Ammon's horn (tissue), 1 donor: ENCODE results near the gene BMP8A.
"Not testable (repeated sequence)": the region's sequence is repeated elsewhere in the genome, so short reads cannot be mapped to it uniquely, and the experiment has no call there.

Experiments
- DNase-seq: peaks from one replicate; pipeline ENCODE4 v3.0.0-alpha.2; 2016; ENCODE audit warnings: low spot score

Gene BMP8A, protein sequence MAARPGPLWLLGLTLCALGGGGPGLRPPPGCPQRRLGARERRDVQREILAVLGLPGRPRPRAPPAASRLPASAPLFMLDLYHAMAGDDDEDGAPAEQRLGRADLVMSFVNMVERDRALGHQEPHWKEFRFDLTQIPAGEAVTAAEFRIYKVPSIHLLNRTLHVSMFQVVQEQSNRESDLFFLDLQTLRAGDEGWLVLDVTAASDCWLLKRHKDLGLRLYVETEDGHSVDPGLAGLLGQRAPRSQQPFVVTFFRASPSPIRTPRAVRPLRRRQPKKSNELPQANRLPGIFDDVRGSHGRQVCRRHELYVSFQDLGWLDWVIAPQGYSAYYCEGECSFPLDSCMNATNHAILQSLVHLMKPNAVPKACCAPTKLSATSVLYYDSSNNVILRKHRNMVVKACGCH

DNA sequence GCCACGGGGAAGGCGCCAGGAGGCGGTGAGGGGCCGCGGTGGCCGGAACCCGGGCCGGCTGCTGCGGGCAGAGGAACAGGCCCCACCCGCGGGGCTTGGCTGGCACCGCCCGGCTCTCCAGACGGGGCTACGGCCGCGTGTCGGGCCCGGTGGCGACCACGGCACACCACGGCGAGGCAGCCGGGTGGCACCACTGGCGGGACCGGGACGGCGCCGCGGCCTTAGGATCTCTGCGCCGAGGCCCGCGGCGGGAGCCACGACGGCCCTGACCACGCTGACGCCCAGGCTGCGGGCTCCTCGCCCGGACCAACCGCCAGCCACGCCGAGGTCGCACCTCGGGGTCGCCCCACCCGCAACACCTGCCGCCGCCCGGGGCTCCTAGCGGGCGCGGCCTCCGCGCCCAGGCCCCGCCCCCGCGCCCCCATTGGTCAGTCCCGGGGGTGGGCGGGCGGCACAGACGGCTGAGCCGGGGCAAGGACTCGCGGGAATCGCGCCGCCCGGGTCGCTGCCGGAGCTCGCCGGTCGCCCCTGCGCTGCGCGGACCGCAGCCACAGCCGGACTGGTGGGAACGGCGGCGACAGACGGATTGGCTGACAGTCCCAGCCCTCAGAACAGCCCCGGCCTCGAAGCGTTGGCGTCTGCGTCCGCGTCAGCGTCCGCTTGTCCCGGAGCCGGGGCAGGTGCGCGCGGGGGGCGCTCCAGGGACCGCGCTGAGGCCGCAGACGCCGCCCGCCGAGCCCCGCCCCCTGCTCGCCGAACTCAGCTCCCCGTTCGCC is at the start of gene BMP8A:
Gene BMP8A (plus strand): TSS at position 491 of the 776 bp plus-strand sequence. CDS start 356 bp downstream, outside the sequence.
- DNase-seq = no peak

DNA sequence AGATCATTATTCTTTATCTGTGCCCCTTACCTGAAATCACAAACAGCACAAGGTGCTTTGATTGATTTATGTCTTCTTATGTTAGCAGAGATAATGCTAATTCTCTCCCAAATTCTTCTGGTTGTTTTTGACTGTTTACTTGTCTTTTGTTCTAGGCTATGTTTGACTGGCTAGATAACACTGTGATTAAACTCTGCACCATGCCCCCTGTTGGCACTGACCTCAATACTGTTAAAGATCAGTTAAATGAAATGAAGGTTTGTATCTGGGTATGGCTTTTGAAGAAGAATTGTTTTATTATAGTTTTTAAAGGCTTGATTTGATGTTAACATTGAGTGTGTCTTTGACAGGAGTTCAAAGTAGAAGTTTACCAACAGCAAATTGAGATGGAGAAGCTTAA is 49.6 kb upstream of the BMP8A start:
- DNase-seq = no peak

DNA sequence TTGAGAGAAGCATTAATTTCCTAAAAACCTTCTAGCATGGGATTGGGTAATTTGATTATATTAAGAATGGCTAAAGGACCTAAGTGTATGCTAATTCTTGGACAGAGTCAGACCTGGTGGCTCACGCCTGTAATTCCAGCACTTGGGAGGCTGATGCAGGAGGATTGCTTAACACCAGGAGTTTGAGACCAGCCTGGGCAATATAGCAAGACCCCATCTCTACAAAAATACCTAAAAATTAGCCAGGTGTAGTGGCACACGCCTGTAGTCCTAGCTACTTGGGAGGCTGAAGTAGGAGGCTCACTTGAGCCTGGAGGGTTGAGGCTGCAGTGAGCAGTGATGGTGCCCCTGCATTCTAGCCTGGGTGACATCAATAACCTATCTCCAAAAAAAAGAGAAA is 45.9 kb upstream of the BMP8A start:
- DNase-seq = no peak

DNA sequence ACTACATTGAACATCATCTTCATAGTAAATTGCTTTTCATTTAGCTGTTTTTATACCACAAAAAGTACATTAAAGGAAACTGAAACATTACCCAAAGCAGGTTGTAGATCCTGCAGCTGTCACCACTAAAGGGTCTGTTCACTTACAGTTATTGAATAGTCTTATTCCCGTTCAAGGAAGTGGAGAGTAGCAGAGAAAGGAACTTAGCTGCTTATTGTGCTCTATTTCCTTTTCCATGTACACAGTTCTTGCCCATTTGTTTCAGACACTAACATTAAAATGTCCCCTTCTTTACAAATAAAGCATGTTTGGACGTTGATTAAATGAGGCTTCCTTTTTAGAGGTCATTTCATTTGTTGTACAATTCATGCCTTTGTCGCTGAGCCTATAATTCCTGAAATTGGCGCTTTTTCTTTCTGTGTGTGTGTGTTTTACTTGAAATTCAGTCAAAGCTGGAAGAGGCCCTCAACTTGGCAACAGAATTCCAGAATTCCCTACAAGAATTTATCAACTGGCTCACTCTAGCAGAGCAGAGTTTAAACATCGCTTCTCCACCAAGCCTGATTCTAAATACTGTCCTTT is 44.4 kb upstream of the BMP8A start:
- DNase-seq = no peak

DNA sequence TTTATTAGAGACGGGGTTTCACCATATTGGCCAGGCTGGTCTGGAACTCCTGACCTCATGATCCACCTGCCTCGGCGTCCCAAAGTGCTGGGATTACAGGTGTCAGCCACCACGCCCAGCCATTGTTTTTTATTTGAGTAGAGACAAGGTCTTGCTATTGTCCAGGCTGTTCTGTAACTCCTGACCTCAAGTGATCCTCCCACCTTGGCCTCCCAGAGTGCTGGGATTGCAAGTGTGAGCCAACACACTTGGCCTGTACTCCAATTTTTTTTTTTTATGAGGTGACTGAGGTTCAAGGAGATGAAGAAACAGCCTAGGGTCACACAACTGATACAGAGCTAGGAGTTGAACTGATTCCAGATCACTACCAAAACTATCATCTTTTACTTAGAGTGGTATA is 41.4 kb upstream of the BMP8A start:
- DNase-seq = not testable (repeated sequence)

DNA sequence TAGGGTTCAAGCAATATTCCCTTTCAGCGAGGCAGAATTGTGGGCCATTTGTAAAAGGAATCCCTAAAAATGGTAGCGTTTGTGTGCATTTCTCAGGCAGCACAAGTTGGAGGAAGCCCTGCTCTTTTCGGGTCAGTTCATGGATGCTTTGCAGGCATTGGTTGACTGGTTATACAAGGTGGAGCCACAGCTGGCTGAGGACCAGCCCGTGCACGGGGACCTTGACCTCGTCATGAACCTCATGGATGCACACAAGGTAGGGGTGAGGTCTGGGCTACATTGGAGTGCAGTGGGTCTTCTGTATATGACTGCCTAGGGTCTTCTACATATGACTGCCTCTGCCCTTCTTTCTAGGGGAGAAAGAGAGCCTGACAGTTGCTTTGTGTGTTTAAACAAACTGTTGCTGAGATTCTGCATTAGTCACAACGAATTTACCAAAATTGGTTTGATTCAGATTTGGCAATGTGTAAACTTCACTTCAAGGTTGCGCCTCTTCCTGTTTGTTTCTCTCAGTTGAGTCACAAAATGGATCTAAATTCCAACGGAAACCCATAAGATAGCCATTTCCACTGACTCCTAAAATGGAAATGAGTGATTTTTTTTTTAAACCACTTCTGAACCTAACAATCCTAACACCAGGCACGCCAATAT is 40.4 kb upstream of the BMP8A start:
- no peak for DNase-seq

DNA sequence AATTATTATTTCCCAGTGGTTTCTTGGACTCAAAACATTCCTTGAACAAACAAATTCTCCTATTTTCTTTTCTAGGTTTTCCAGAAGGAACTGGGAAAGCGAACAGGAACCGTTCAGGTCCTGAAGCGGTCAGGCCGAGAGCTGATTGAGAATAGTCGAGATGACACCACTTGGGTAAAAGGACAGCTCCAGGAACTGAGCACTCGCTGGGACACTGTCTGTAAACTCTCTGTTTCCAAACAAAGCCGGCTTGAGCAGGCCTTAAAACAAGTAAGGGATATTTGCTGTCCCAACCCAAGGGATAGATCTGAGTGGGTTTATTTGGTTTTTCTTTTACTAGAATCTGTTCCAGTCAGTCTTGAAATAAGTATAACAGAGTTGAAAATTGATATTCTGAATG is 39.4 kb upstream of the BMP8A start:
- DNase-seq = peak; percentile 24

DNA sequence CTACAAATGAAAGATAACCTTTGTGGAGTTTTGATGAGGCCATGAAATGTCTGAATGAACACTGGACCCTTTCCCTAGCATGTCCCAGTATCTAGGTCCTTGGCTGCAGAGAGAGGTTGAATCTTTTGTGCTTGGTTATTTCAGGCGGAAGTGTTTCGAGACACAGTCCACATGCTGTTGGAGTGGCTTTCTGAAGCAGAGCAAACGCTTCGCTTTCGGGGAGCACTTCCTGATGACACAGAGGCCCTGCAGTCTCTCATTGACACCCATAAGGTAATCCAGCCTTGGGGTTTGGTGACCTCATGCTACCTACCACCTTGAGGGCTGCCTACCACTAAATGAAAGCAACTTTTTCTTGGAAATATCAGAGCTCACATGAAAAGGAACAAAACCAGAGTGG is 38.9 kb upstream of the BMP8A start:
- no peak for DNase-seq

DNA sequence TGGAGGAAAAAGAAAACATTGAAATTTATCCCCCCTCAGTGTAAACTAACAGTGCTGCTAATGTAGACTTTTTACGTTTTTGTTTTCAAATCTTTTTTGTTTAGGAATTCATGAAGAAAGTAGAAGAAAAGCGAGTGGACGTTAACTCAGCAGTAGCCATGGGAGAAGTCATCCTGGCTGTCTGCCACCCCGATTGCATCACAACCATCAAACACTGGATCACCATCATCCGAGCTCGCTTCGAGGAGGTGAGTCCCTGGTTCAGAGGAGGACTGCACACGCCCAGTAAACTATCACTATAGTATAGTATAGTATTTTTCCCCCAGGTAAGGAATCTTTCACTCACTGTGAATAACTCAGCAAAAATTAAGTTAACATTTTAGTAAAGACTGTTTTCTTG is 37.8 kb upstream of the BMP8A start:
- no peak for DNase-seq

DNA sequence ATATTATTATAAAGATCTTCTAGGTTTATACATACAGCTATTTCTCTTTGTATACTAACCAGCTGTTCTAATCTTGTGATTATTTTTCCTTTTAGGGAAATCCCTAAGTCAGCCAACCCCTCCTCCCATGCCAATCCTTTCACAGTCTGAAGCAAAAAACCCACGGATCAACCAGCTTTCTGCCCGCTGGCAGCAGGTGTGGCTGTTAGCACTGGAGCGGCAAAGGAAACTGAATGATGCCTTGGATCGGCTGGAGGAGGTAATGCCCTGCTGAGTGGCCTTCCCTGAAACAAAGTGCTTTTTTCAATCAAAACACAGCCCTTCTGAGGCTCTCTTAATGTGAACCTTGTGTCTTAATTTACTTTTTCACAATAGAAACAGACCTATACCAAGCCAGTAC is 32.4 kb upstream of the BMP8A start:
- DNase-seq = no peak

DNA sequence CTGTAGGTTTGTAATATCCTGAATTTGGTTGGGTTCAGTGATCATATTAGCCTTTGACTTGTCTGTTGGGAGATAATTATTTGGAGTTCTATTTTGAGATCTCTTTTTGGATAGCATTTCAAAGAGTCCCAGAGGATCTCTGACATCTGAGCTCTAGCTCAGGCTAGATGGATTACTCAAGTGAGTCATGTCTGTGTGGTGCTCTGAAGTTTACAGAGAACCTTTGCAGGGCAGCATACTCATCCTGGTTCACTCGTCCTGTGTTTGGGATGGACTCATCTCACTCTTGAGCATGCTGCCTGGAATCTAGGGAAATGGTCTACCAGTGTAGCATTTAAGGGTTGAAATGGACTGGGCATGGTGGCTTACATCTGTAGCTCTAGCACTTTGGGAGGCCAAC is 29.4 kb upstream of the BMP8A start:
- DNase-seq = no peak

DNA sequence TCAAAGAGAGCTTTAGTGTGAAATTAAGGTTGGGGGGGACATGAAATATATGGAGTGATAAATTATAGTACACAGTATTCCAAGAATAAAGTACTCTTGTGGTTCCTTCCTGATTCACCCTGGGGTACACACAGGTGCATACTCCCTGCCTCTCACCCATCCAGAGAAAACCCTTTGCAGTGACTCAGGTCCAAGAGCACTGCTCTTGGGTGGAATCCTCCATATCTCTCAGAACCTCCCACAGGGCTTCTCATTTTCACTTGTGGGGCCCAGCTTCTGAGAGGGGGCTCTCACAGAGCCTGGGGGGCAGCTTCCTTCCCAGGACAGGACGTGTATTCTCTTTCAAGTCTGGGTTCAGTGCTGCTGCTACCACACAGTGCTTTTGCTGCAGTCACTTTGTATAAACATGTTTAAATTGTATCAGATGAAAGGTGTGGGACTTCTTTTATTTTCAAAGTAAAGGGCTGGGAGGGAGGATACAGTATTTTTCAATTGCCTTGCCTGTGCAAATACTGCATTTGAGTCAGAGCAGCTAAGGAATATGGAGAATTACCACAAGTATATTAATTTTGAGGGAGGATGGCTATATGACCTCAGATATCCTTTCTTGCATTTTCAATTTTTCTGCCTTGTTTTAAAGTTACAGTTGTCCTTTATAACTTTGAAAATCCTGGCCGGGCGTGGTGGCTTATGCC is 24.9 kb upstream of the BMP8A start:
- no peak for DNase-seq

DNA sequence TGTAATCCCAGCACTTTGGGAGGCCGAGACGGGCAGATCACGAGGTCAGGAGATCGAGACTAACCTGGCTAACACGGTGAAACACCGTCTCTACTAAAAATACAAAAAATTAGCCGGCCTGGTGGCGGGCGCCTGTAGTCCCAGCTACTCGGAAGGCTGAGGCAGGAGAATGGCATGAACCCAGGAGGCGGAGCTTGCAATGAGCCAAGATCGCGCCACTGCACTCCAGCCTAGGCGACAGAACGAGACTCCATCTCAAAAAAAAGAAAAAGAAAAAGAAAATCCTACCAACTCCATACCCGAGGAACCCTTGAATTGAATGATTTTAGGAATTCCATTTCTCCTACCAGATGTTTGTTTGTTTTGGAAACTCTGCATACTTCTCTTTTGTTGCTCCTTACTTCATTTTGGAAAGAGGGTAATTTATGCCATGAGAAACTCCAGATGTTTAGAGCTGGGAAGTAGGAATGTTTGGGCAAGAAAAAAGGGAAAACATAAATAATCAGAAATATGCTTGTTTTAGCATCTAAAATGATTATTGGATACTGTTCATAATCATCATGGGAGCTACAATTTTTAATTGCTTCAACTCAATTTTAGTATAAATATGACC is 24.2 kb upstream of the BMP8A start:
- not testable (repeated sequence) for DNase-seq

DNA sequence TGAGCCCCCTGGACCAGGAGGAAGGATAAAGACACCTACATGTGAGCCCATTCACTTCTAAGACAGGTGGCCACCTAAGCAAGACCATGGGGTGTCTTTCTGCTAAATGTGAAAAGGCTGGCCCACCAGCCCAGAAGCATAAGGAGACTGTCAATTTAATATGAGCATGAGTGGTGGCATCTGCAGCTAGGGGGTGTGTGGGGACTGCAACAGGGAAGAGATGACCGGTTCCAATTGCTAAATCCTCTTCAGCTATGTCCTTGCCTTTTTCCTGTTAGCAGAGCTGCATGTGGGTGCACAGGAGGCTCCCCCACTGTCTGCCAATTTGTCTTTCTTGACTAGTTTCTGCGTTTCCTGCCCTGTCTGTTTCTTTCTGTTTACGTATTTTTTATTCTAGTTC is 22.3 kb upstream of the BMP8A start:
- DNase-seq = no peak

DNA sequence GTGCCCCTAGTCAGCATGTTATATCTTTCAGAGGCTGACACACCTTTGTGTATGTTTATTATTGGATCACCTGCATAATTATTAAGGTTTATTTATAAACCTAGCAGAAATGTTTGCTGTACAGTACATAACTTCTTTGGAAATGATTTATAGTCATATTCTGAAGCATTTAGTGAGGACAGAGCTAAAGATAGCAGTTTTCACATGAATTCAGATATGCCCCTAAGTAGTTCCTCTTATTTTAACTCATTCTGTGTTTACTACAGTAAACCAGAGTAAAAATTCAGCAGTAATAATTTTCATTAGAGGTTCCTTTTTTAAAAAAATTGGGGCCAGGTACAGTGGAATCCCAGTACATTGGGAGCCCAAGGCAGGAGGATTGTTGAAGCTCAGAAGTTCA is 21.4 kb upstream of the BMP8A start:
- no peak for DNase-seq

DNA sequence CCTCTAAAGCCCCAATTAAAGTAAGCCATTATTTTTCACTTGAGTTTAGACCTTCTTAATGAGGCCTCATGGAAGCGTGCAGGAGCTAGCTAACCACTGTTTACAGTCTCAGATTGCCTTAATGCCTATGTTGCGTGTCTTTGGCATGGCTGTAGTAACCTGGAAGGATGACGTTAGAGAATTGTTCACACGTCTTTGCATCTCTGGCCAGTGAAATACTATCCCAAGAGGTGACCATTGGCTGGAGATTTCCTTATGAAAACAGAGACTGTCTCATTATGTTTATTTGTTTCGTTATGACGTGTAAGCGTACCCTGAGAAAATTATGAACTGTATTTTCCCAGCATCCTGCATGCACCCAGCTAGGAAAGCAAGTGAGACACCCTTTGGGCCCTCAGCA is 18.6 kb upstream of the BMP8A start:
- no peak for DNase-seq

DNA sequence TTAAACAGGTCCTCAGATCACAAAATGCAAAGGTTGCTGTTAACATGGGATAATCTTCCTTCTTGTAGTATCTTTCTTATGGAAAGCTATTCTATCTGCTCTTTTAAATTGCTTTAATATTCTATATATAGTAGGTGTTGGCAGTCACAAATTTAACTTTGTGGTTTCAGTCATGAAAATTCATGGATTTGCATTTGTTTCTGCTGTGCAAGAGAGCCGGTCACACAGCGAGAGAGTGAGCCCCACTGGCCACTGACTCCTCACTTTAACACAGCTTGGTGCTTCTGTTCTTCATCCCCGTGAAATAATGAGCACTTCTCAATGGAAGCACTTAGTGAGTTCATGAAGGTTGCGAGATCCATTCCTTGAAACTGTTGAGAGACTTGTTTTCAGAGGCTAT is 18.1 kb upstream of the BMP8A start:
- no peak for DNase-seq

DNA sequence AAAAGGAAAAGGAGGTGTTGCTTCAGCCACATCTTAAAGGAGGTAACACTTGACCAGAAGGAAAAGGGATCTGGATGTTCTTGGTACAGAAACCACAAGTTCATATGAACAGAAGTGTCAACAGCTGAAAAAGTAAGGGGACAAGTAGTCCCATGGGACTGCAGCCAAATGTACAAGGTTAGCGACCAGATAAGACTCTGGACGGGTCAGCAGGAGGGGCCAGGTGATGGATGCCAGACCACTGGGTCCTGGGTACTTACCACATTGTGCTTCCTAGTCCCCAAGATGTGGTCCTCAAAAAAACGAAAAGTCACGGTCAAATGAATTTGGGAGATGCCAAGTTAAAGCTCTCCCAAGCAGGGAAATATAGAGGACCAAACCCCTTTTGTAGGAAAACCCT is 16.6 kb upstream of the BMP8A start:
- DNase-seq = no peak

DNA sequence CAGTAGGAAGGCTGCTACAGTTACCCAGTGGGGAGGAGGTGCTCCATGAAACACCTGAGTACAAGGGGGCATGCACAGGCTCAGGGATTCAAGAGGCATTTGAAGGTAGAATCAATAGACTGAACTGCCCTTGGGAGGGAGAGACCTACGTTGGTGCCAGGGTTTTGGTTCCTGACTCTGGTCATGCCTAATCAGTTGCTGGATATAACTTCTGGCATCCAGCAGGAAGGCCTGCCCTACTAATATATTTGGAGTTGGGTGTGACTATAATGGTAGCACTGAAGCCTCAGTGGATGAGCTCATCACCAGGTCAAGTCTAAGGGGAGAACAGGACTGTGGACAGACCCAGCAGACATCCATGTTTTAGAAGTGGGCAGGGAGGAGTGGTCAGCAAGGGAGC is 15.9 kb upstream of the BMP8A start:
- not testable (repeated sequence) for DNase-seq

DNA sequence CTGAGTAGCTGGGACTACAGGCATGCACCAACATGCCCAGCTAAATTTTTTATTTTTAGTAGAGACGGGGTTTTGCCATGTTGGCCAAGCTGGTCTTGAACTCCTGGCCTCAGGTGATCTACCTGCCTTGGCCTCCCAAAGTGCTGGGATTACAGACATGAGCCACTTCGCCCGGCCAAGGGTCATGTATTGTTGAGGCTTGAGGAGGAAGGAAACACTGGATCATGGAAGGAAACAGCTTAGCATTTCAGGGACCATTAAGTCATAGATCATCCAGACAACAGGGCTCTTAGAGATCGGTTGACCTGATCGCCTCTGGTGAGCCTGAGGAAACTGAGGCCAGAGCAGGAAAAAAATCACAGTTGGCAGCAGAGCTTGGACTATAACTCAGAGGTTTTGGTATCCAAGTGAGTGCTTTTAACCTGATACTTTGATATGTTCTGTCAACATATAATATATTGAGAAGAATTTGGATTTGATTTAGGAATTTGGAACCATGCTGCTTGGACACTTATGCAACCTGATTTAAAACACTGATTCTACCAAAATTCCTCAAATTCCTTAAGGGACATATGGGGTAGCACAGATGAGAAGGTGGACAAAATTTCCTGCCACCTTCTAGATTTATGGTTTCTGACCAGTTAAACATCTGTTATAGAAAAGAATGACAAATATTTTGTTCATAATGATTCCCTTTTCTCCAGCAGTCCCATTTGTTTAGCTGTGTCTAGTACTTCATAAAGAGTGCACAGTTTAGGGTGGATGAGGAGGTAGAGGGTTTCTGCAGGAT is 13.1 kb upstream of the BMP8A start:
- DNase-seq = no peak

DNA sequence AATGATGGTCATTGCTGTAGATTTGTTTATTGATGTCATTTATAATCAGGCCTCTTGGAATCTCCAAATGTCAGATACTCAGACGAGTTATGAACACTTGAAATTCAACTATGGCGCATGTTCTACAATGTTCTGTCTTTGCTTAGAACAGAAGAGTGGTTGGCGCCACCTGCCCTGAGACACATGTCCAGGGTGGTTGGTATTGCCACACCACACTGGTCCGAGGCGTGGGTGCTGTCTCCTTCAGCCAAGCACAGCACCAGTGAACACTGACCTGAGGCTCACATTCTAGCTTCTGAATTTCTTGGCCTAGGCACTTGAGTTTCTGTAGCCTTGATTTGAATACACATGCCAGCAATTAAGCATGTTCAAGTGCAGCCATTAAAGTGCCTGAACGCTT is 10.1 kb upstream of the BMP8A start:
- no peak for DNase-seq
